Endometrial microvascular endothelial cells (primary cell): ENCODE measurements around the gene HIVEP3. TPM values are rescaled to one million over a fixed set of nuclear protein-coding genes. Genes with fewer than 3 reads are reported as not detected.

Experiments
- in situ Hi-C: cut with HindIII; loops from 2 replicates; pipeline ENCODE4 v1.10.0; 2017; ENCODE audit warnings: low sequenced_read_pairs, low pct_unique_long_range_greater_than_20kb; ENCODE audit errors: inconsistent ontology term
- total RNA-seq: library from RNA; depleted of rRNA; stranded (reverse); fragments of >200 nt; gene quantifications from one replicate; pipeline ENCODE4 v1.2.3, GENCODE V29; 2015; ENCODE audit errors: inconsistent ontology term

The HIVEP3 gene
- total RNA-seq, 1 donor from 2014 or later = 4.4 TPM

DNA sequence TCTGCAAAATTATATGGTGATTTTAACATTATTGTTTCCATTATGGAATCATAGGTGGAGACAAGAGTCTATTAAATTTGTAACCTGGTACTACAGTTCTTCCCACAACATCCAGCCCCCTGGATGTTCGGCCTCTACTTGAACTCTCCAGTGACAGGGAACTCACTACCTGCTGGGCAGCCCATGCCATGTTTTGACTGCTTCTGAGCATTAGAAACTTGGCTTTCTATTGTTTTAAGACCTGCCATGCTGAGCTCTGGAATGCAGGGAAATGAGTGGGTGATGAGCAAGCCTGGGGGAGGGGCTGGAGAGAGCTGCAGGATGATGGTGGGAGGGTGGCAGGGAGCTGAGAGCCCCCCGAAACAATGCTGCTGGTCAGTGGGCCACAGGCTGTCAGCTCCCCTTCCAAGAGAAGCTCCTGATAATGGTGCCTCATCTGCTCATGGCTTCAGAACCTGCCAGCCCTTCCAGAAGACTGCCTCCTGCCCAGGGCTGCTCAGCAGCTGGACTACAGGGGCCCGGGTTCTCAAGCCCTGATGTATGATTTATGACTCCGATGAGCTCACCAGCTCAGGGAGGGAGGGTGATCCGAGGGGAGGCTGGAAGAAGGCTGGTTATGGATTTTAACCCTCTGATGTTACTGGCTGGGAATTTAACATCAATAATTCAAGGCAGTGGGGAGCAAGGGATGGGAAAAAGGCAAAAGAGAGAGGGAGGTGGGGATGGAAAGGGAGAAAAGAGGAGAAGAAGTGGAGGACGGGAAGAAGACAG lies 205.0 kb downstream of the HIVEP3 start:
- in situ Hi-C loops = no loop called here

DNA sequence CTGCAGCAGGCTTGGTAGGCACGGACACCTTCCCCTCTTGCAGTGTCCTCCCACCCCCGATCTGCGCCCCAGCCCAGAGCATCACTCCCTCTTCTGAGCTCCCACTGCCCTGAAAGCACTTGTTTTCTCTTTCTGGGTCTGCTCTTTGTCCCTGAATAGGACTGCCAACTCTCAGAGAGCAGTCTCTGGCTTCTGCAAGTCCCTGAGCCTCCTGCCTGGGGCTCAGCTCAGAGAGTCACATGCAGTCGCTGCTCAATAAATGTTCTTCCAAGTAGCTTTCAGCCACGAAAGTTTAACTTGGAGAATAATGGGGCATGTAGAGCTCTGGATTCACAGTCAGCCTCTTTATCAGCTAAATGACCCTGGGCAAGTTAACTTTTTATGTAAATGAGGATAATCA lies 205.6 kb downstream of the HIVEP3 start:
- in situ Hi-C loops = no loop called here

DNA sequence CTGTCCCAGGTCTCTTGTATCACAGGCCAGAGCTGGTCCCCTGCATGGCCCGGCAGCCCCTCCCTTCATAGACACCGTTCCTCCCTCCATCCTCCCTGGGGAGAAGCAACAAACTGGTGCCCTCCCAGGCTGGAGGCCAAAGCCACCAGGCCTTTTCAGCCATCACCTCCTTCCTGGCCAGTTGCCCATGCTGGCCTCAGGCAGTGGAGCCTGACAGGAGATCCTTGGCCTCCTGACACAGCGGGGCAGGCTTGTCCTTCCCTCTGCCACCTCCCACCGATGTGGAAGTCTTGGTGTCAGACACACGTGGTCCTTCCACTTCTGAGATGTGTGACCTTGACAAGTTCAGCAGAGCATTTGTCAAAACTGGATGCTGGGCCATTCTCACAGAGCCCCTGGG lies 206.0 kb downstream of the HIVEP3 start:
- in situ Hi-C loops = no loop called here

DNA sequence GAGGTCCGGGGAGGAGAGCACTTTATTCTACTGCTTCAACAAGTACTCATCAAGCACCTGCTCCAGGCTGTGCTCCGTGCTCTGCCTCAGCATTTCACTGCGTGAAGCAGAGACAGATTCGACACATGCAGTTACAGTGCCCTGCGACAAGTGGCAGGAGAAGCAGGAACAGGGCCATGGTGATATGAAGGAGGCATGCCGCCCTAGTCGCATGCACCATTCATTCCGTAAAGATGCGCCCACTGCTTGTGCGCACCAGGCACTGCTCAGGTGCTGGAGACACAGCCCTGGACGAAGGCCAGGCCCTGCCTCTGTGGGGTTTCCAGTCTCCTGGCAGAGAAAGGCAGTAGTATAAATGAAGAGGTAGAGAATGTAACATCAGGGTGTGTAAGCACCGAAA lies 206.6 kb downstream of the HIVEP3 start:
- in situ Hi-C loops = no loop called here

DNA sequence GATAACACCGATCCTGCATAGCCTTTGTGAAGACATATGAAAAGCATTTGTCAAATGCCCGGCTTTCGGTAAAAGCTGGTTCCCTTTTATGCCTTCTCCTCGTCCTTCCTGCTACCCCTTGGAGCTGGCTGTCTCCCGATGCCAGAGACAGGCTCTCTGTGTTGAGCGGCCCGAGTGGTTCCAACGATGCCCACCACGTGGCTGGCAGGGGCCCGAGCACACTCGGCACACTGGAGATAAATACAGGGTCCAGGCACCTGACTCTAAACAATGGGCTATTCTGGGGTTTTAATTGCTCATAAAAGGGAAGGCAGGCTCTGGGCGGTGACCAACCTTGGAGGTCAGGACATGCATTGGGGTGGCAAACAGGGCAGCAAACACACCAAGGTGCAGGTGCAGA lies 207.1 kb downstream of the HIVEP3 start:
- in situ Hi-C loops = no loop called here

DNA sequence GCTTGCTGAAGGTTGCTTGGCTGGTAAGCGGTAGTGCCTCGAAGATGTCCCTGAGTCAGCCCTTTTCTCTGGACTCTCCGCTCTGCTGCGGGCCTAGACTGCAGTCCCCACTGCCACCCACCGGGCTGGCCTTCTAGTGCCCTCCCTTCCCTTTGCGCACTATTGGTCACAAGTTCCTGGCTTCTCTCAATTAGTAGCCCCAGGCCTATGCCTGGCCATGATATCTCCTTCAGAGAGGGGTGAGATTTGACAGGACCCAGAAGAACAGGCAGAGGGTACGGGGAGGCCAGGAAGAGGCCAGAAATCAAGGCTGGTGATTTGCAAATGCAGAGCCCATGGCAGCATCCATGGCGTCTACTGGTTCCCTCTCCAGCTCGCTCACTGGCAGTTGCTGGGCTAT lies 207.7 kb downstream of the HIVEP3 start:
- in situ Hi-C loops = no loop called here

DNA sequence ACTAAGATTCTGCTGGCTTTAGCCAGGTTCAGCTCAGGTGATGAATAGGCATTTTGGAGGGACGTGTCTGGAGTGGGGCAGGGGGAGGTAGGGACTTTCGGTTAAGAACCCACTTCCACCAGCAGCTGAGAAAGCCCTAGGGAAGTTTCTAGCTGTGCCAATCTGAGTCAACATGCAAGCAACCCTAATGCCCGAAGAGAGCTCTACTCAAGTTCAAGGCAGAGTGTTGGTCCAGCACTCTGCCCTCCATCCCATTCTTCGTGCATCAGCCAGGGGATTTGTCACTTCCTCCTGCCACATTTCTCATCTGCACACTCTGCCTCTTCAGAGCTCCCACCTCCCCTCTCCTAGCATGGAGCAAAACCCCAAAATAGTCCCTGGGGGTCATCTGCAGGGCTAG lies 208.8 kb downstream of the HIVEP3 start:
- in situ Hi-C loops = no loop called here

DNA sequence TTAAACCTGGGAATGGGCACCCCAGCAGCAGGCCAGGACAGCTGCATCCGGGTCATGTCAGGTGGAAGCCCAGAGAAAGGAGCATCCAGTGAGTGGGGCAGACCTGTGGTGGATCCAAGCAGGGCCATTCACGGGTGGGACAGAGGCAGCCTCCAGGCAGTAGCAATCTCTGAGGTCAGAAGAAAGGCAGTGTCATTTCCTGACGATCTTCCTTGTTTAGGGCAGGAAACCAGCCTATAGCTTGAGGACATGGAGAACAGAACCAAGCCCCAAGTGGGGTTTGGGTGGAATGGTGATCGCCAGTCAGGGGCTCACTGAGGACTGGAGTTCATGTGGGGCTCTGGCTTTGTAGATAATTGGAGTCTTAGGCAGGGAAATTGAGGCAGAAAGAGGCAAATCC lies 209.4 kb downstream of the HIVEP3 start:
- in situ Hi-C loops = no loop called here

DNA sequence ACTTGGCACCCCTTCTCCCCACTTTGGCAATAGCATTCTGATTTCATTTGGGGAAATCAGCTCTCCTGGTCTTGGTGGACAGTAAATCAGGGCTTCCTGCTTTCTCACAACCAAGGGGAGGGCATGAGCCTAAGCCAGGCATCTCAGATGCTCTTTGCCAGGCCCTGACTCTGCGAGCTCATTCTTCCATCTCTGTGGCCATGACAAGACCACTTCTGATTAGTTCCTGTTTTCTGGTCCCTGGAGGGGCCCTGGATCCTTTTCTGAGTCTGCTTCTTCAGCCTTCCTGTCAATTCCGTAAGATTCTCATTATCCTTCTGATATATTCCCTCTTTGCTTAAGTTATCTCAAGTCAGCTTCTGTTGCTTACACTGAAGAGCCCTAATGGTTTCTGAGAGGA lies 210.4 kb downstream of the HIVEP3 start:
- in situ Hi-C loops = no loop called here

DNA sequence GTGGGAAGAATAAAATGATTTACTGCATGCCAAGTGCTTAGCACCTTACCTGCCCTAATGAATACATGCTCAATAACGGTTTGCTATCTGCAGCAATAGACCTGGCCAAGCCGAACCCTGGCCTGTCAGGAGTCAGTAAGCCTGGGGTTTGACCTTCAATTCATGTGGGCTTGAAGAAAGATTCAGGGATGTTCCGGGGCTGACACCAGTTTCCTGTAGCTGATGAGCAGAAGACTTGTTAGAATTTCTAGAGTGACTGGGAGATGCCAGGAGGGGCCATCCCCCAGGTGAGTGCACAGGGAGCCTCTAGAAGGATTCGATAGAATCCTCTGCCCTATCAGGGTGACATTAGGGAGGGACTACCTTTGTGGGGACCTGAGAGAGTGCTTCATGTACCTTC lies 210.9 kb downstream of the HIVEP3 start:
- in situ Hi-C loops = no loop called here

DNA sequence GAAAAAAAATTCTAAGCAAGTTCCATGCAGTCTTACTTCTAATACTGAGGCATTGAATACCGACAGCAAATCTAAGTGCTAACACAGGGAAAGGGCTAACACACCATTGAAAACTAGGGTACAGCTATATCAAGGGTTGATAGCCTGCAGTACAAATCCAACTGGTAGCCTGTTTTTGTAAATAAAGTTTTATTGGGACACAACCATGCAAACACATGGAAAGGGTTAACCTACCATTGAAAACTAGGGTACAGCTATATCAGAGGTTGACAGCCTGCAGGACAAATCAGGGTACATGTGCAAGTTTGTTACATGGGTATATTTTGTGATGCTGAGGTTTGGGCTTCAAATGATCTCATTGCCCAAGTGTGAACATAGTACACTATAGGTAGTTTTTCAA lies 212.9 kb downstream of the HIVEP3 start:
- in situ Hi-C loops = no loop called here

DNA sequence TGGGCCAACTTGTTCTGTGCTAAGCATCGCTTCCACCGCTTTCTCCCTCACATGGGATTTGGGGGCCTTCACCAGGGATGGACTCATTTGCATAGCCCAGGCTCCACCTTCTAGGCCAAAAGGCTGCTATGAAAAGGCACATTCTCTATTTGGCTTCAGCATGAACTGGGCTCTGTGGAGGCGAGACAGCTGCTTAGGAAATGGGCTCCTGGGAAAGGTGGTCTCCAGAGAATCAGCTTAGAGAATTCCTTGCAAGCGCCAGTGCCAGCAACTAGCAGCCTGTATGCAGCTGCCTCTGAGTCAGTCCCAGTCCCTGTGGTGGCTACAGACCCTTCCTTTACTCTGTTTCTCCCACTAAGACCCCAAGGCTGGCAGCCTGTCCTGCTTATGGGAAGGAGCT lies 214.5 kb downstream of the HIVEP3 start:
- in situ Hi-C loops = no loop called here

DNA sequence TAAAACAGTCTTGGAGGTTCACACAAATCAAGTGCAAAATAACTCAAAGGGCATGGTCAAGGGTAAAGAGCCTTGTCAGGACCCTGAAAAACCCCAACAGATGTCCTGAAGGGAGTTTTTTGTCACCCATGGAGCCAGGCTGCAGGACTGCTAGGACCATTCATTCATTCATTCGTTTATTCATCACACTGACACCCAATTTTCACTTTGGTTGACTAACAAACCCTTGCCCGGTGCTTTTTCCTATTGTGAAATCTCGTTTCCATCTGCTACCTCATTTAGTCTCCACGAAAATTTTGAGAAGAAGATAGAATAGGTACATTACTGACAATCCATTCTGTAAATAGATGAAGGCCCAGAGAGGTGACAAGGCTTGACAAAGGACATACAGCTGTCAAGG lies 216.0 kb downstream of the HIVEP3 start:
- in situ Hi-C loops = no loop called here

DNA sequence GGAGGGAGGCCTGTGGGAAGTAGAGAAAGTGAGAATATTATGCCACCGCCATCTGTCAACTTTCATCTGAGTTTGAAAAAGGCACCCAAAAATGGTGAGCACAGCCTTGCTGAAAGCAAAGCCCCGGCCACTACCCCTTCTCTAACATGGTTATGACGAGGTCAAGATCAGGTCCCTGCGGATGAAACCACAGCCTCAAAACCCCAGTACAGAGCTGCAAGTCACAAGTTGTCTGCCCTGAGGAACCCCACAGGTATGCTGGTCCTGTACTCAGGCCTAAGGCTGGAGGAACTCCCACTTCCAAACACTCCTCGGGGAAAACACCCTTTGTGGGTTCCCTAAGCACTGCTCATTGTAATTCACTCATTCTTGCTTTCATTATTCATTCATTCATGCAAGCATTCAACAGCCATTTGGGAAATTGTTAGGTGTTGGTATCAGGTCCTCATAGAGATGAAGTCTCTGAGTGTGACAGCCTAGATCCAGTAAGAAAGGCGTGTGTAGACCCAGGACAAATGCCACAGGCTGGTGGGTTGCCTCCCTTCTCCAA lies 217.7 kb downstream of the HIVEP3 start:
- in situ Hi-C loops = no loop called here

DNA sequence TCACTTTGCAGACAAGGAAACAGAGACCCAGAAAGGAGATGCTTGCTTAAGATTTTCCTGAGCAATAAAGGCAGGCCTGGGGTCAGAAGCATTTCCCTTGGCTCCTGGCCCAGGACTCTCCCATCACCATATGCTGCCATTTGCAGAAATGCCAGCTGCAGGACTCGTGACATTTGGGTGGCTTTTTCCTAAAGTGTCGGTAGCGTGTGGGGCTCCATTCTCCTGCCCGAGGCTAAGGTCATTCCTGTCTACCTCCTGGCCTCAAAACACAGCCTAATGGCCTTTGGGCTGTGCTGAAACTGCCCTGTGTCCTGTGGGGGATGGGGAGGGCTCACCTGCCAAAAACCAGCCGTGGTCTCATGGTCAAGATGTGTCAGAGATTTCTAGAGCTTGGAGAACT lies 218.1 kb downstream of the HIVEP3 start:
- in situ Hi-C loops = no loop called here

DNA sequence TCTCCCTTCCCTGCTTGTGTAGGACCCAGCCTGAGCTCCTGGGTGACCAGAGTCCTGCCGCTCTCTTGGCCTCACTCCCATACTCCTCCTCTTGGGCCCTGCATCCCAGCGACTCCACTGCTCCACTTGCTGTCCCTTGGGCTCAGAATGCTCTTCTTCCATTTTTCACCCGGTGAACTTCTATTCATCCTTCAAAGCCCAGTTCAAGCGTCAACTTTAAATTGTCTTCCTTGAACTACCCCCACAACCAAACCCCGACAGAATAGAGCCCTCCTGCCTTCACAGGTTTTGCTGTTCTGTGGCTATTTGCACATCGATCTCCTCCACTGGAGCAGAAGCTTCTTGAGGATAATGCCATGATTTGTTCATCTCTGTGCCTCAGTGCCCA lies 218.9 kb downstream of the HIVEP3 start:
- in situ Hi-C loops = no loop called here

DNA sequence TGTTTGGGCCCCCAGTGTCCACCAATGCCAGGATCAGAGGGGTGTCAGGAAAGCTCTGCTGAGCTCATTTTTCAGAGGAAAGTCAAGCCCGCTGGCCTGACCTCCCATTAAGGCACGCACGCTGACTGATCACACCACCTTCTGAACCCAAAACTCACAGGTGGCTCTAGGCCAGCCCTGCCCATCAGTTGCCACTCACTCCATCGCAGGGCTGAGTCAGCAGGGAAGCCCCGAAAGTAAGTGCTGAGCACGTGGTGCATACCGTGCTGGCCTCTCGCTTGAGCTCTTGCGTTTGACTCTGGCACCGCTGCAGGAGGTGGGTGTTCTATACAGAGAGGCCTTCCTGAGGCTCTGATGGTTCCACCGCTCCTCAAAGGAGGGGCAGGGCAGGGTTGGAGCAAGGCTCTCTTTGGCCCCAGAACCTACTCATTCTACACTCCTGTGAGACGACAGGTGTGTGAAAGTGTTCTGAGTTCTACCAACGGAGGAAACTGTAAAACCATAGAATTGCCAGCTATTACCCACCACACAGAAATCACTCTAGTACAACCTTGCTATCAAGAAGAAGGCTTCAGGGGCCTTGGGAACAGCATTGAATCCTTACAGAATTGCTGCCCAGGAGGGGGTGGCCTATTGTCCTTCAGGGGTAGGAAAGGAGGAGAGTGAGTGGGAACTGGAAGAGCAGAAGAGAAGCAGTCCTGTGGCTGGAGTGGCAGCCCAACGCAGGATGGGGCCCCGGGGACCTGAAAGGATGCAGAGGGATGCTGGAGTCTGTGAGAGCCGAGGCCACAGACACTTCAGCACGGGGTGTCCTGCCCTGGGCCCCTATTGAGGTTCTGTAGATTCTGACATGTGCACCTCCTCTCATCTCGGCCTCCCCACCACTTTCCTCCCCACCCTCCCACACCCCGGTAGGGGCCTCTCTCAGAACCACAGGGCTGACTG lies 219.5 kb downstream of the HIVEP3 start:
- in situ Hi-C loops = no loop called here

DNA sequence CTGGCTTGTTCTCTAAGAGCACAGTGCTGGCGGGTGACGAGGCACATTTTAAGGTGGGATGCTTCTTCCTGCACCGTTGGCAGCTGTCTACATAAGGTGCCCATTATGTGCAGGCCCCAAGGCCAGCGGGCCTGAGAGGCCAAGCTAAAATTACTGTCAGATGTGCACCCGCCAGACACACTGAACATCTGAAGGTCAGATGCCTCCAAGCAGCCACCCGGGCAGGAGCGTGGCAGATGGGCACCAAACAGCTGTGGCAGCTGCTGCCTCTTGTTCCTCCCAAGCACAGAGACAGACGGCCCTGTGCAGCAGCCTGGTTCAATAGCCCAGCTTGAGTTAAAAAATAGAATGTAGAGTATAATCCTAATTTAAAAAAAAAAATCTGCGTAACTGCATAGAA lies 222.3 kb downstream of the HIVEP3 start:
- in situ Hi-C loops = no loop called here

DNA sequence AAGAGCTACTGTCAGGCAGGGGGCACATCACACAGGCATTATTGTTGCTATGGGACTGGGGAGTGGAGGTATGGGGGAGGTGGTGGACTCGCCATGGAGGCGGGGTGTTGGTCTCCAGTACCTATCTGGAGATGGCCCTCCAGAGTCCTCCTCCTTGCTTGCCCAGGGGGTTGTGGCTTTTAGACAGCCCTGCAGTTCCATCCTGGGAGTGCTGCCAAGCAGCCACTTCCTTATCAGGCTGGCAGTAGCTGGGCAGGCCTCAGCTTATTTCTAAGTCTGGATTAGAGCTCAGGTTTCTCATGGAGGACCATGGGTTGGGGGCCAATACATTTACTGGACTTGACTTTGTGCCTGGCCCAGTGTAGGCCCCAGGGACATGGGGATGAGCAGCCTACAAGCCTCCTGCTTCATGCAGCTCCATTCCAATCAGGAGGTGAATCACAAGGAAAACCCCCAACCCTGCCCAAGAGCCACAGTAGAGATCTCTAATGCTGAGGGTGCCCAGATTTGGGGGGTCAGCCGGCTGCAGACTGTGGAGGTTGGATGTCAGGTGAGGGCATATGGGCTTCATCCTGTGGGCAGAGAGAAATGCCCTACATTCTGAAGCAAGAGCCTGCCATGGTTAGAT lies 223.5 kb downstream of the HIVEP3 start:
- in situ Hi-C loops = no loop called here
